ENCODE results near the gene TAS2R60.

- TF ChIP-seq POLR2A (IDR thresholded peaks at IDR 0.05), result no peak
- no peak for TF ChIP-seq CTCF (IDR thresholded peaks at IDR 0.05)
Measured at GRCh38 chr7:143417734-143418383, 25.4 kb upstream of the TAS2R60 start.

All from testis (tissue), 2 donors.